Endodermal cell (in vitro differentiated cells): ENCODE results near the gene PTX4. TPM values are rescaled to one million over a fixed set of nuclear protein-coding genes. Genes with fewer than 3 reads are reported as not detected.

Experiments used
- DNase-seq: peaks from one replicate; pipeline ENCODE4 v3.0.0-alpha.2; 2017
- H3K27ac ChIP-seq: 2 replicates; pipeline ENCODE4 v1.5.1; 2013; ENCODE audit warnings: mild to moderate bottlenecking, low read depth, low read length, moderate library complexity
- H3K27me3 ChIP-seq: 2 replicates; pipeline ENCODE4 v1.6.1; 2013; ENCODE audit warnings: mild to moderate bottlenecking, low read length, moderate library complexity; ENCODE audit not compliant: insufficient read depth, control insufficient read depth, poor library complexity, severe bottlenecking
- H3K36me3 ChIP-seq: 2 replicates; pipeline ENCODE4 v1.7.0; 2013; ENCODE audit warnings: mild to moderate bottlenecking, low read length, moderate library complexity; ENCODE audit not compliant: control insufficient read depth, insufficient read depth
- H3K4me1 ChIP-seq: one replicate; pipeline ENCODE4 v1.7.0; 2013; ENCODE audit warnings: low read length; ENCODE audit not compliant: control insufficient read depth, insufficient read depth
- H3K4me3 ChIP-seq: 2 replicates; pipeline ENCODE4 v1.5.1; 2013; ENCODE audit warnings: mild to moderate bottlenecking, low read length, moderate library complexity
- H3K9ac ChIP-seq: 2 replicates; pipeline ENCODE4 v1.6.1; 2013; ENCODE audit warnings: mild to moderate bottlenecking, low read length, moderate library complexity; ENCODE audit not compliant: poor library complexity, severe bottlenecking; ENCODE audit errors: extremely low read depth
- H3K9me3 ChIP-seq: 2 replicates; pipeline ENCODE4 v1.6.1; 2013; ENCODE audit warnings: mild to moderate bottlenecking, low read length, moderate library complexity; ENCODE audit not compliant: control insufficient read depth
- H3K27ac Mint-ChIP-seq: 2 replicates; pipeline ENCODE4 v1.8.0; 2020; ENCODE audit warnings: mixed read lengths
- H3K27me3 Mint-ChIP-seq: 2 replicates; pipeline ENCODE4 v1.8.0; 2021; ENCODE audit warnings: mild to moderate bottlenecking, mixed read lengths; ENCODE audit not compliant: insufficient read depth
- H3K36me3 Mint-ChIP-seq: 2 replicates; pipeline ENCODE4 v1.8.0; 2020; ENCODE audit warnings: low read depth, mixed read lengths
- H3K4me1 Mint-ChIP-seq: 2 replicates; pipeline ENCODE4 v1.8.0; 2020; ENCODE audit warnings: mixed read lengths
- H3K4me3 Mint-ChIP-seq: 2 replicates; pipeline ENCODE4 v1.8.0; 2020; ENCODE audit warnings: mild to moderate bottlenecking, moderate library complexity, mixed read lengths
- H3K9me3 Mint-ChIP-seq: 2 replicates; pipeline ENCODE4 v1.8.0; 2020; ENCODE audit warnings: mild to moderate bottlenecking, mixed read lengths
- CTCF ChIP-seq: fragments of 200-600 bp; sonication (generic); conservative IDR thresholded peaks from 2 replicates; pipeline ENCODE4 v1.5.0; 2021; ENCODE audit warnings: antibody characterized with exemption, mild to moderate bottlenecking
- WGBS, 2 experiments: methylation state at CpG; one replicate each; pipeline versions ENCODE4 v1.1.5 to v1.1.7; 2013; ENCODE audit warnings: missing lambda C conversion rate in 2 of 2, mixed read lengths in 1 of 2; ENCODE audit not compliant: insufficient coverage in 1 of 2, insufficient read length in 1 of 2; 5-methylcytosine and 5-hydroxymethylcytosine counted together
- total RNA-seq, 2 donors: library from RNA; stranded (reverse); fragmentation: NEBNext Ultra II Directional in 1 of 2; extraction: Animal tissue kit (Norgen Biotek cat#: 25700) in 1 of 2; gene quantifications; 2 replicates in 1 of 2; 3 replicates in 1 of 2; pipeline ENCODE4 v1.2.1, GENCODE V29; 2021

PTX4 gene
- total RNA-seq, 2 donors from 2014 or later, result not detected

GRCh38 chr16:1495889-1496262, 7.1 kb upstream of the PTX4 start:
- Mint-ChIP-seq H3K36me3 (peaks cover 23% of the 10 kb centered on the region), H3K4me3 (no peak overlapping the region), H3K27ac (no peak overlapping the region), H3K27me3 (peaks cover 3% of the 10 kb centered on the region), H3K4me1 (peaks cover 1% of the 10 kb centered on the region), H3K9me3 (no peaks in the 10 kb centered on the region)
- Histone ChIP-seq H3K27ac (no peak overlapping the region), H3K27me3 (no peaks in the 10 kb centered on the region), H3K4me3 (no peak overlapping the region), H3K9ac (no peak overlapping the region), H3K9me3 (no peaks in the 10 kb centered on the region), H3K4me1 (peaks cover 9% of the 10 kb centered on the region), H3K36me3 (peaks cover 28% of the 10 kb centered on the region)
- no peak for TF ChIP-seq CTCF
- no peak for DNase-seq
- WGBS, 2 experiments, result 90 to 96% methylated on average over 25 of the region's 25 CpGs

- Mint-ChIP-seq H3K4me3 (no peak overlapping the region), H3K27ac (no peak overlapping the region), H3K4me1 (peaks cover 1% of the 10 kb centered on the region), H3K36me3 (peaks cover 23% of the 10 kb centered on the region), H3K27me3 (peaks cover 3% of the 10 kb centered on the region), H3K9me3 (no peaks in the 10 kb centered on the region)
- Histone ChIP-seq H3K36me3 (peaks cover 28% of the 10 kb centered on the region), H3K4me1 (peaks cover 9% of the 10 kb centered on the region), H3K27me3 (no peaks in the 10 kb centered on the region), H3K4me3 (no peak overlapping the region), H3K9me3 (no peaks in the 10 kb centered on the region), H3K27ac (no peak overlapping the region), H3K9ac (no peak overlapping the region)
- no peak for TF ChIP-seq CTCF
- WGBS, 2 experiments, result 95 to 98% methylated on average over 36 to 39 of the region's 39 CpGs
- DNase-seq, result no peak
These were observed 6.6 kb upstream of the PTX4 start for GRCh38 chr16:1495211-1495888.

GRCh38 chr16:1494711-1495110, 6.0 kb upstream of the PTX4 start:
- H3K4me1 ChIP-seq, result peaks cover 9% of the 10 kb centered on the region
- DNase-seq, result no peak
- peaks cover 5% of the 10 kb centered on the region for H3K27me3 Mint-ChIP-seq
- H3K9ac ChIP-seq, result no peak overlapping the region
- H3K36me3 Mint-ChIP-seq, result peaks cover 23% of the 10 kb centered on the region
- no peaks in the 10 kb centered on the region for H3K9me3 ChIP-seq
- no peaks in the 10 kb centered on the region for H3K27me3 ChIP-seq
- 91 to 94% methylated on average over 12 to 13 of the region's 13 CpGs for WGBS, 2 experiments
- no peak overlapping the region for H3K27ac ChIP-seq
- peak overlapping the region; percentile 77 for H3K4me3 Mint-ChIP-seq
- peaks cover 1% of the 10 kb centered on the region for H3K4me1 Mint-ChIP-seq
- H3K4me3 ChIP-seq, result peak overlapping the region; percentile 80
- H3K27ac Mint-ChIP-seq, result no peak overlapping the region
- H3K36me3 ChIP-seq, result peaks cover 28% of the 10 kb centered on the region
- TF ChIP-seq CTCF, result no peak
- no peaks in the 10 kb centered on the region for H3K9me3 Mint-ChIP-seq
